Measurements from ENCODE around the gene HPCAL1. TPM values are rescaled to one million over a fixed set of nuclear protein-coding genes. Genes with fewer than 3 reads are reported as not detected.

HPCAL1 gene
- total and polyA plus RNA-seq, 9 donors = 18.8 to 51.0 (median 30.1) TPM

GRCh38 chr2:10335046-10335840, 32.5 kb downstream of the HPCAL1 start:
- H3K27me3 ChIP-seq (ENCODE audit: control insufficient read depth, insufficient read depth, low read length) = peaks cover 2% of the 10 kb centered on the region
- DNase-seq = no peak

GRCh38 chr2:10336283-10336682, 33.6 kb downstream of the HPCAL1 start:
- Histone ChIP-seq H3K4me3 (ENCODE audit: low read length) (no peak overlapping the region), H3K4me1 (ENCODE audit: control insufficient read depth, insufficient read depth, low read length) (peaks cover 19% of the 10 kb centered on the region), H3K27me3 (ENCODE audit: control insufficient read depth, insufficient read depth, low read length) (no peaks in the 10 kb centered on the region), H3K36me3 (ENCODE audit: control insufficient read depth, insufficient read depth, low read length) (no peaks in the 10 kb centered on the region), H3K9me3 (replicated peaks; ENCODE audit: control insufficient read depth, low read depth, low read length) (peaks cover 7% of the 10 kb centered on the region), H3K27ac (ENCODE audit: low read length) (no peak overlapping the region)
- 100% methylated on average over 1 of the region's 4 CpGs for WGBS (ENCODE audit: insufficient coverage)
- DNase-seq = no peak

More at GRCh38 chr2:10335046-10335840, 32.5 kb downstream of the HPCAL1 start:
- 95% methylated on average over 3 of the region's 9 CpGs for WGBS (ENCODE audit: insufficient coverage)
- Histone ChIP-seq H3K4me1 (ENCODE audit: control insufficient read depth, insufficient read depth, low read length) (peaks cover 29% of the 10 kb centered on the region), H3K9me3 (replicated peaks; ENCODE audit: control insufficient read depth, low read depth, low read length) (peaks cover 7% of the 10 kb centered on the region), H3K4me3 (ENCODE audit: low read length) (no peak overlapping the region), H3K36me3 (ENCODE audit: control insufficient read depth, insufficient read depth, low read length) (no peaks in the 10 kb centered on the region), H3K27ac (ENCODE audit: low read length) (no peak overlapping the region)

- WGBS (ENCODE audit: insufficient coverage) = 70% methylated on average over 9 of the region's 16 CpGs
These were observed 35.0 kb downstream of the HPCAL1 start for GRCh38 chr2:10337449-10338269.

GRCh38 chr2:10338270-10339188, 35.8 kb downstream of the HPCAL1 start:
- Histone ChIP-seq H3K27ac (ENCODE audit: low read length) (no peak overlapping the region), H3K4me1 (ENCODE audit: control insufficient read depth, insufficient read depth, low read length) (peaks cover 6% of the 10 kb centered on the region), H3K4me3 (ENCODE audit: low read length) (no peak overlapping the region), H3K27me3 (ENCODE audit: control insufficient read depth, insufficient read depth, low read length) (no peaks in the 10 kb centered on the region), H3K36me3 (ENCODE audit: control insufficient read depth, insufficient read depth, low read length) (no peaks in the 10 kb centered on the region), H3K9me3 (replicated peaks; ENCODE audit: control insufficient read depth, low read depth, low read length) (peaks cover 7% of the 10 kb centered on the region)
- DNase-seq = no peak
- 93% methylated on average over 12 of the region's 16 CpGs for WGBS (ENCODE audit: insufficient coverage)

More at GRCh38 chr2:10337449-10338269, 35.0 kb downstream of the HPCAL1 start:
- Histone ChIP-seq H3K27ac (ENCODE audit: low read length) (no peak overlapping the region), H3K36me3 (ENCODE audit: control insufficient read depth, insufficient read depth, low read length) (no peaks in the 10 kb centered on the region), H3K9me3 (replicated peaks; ENCODE audit: control insufficient read depth, low read depth, low read length) (peaks cover 7% of the 10 kb centered on the region), H3K27me3 (ENCODE audit: control insufficient read depth, insufficient read depth, low read length) (no peaks in the 10 kb centered on the region), H3K4me3 (ENCODE audit: low read length) (no peak overlapping the region), H3K4me1 (ENCODE audit: control insufficient read depth, insufficient read depth, low read length) (peaks cover 7% of the 10 kb centered on the region)
- DNase-seq = no peak

GRCh38 chr2:10339647-10340592, 37.2 kb downstream of the HPCAL1 start:
- peaks cover 9% of the 10 kb centered on the region for H3K4me1 ChIP-seq (ENCODE audit: control insufficient read depth, insufficient read depth, low read length)
- no peak for DNase-seq
- H3K4me3 ChIP-seq (ENCODE audit: low read length) = no peak overlapping the region
- no peak overlapping the region for H3K27ac ChIP-seq (ENCODE audit: low read length)
- no peaks in the 10 kb centered on the region for H3K36me3 ChIP-seq (ENCODE audit: control insufficient read depth, insufficient read depth, low read length)
- peaks cover 6% of the 10 kb centered on the region for H3K9me3 ChIP-seq (replicated peaks; ENCODE audit: control insufficient read depth, low read depth, low read length)
- no peaks in the 10 kb centered on the region for H3K27me3 ChIP-seq (ENCODE audit: control insufficient read depth, insufficient read depth, low read length)
- WGBS (ENCODE audit: insufficient coverage) = 93% methylated on average over 10 of the region's 17 CpGs

GRCh38 chr2:10340593-10340975, 37.9 kb downstream of the HPCAL1 start:
- Histone ChIP-seq H3K27ac (ENCODE audit: low read length) (no peak overlapping the region), H3K27me3 (ENCODE audit: control insufficient read depth, insufficient read depth, low read length) (no peaks in the 10 kb centered on the region), H3K9me3 (replicated peaks; ENCODE audit: control insufficient read depth, low read depth, low read length) (no peaks in the 10 kb centered on the region), H3K36me3 (ENCODE audit: control insufficient read depth, insufficient read depth, low read length) (no peaks in the 10 kb centered on the region), H3K4me1 (ENCODE audit: control insufficient read depth, insufficient read depth, low read length) (peaks cover 9% of the 10 kb centered on the region), H3K4me3 (ENCODE audit: low read length) (no peak overlapping the region)
- WGBS (ENCODE audit: insufficient coverage) = 60% methylated on average over 6 of the region's 7 CpGs
- no peak for DNase-seq

- Histone ChIP-seq H3K9me3 (replicated peaks; ENCODE audit: control insufficient read depth, low read depth, low read length) (no peaks in the 10 kb centered on the region), H3K4me3 (ENCODE audit: low read length) (no peak overlapping the region), H3K27ac (ENCODE audit: low read length) (no peak overlapping the region), H3K36me3 (ENCODE audit: control insufficient read depth, insufficient read depth, low read length) (no peaks in the 10 kb centered on the region), H3K27me3 (ENCODE audit: control insufficient read depth, insufficient read depth, low read length) (no peaks in the 10 kb centered on the region), H3K4me1 (ENCODE audit: control insufficient read depth, insufficient read depth, low read length) (peaks cover 13% of the 10 kb centered on the region)
- 74% methylated on average over 5 of the region's 8 CpGs for WGBS (ENCODE audit: insufficient coverage)
- no peak for DNase-seq
These were observed 38.5 kb downstream of the HPCAL1 start for GRCh38 chr2:10341193-10341592.

- Histone ChIP-seq H3K4me3 (ENCODE audit: low read length) (no peak overlapping the region), H3K36me3 (ENCODE audit: control insufficient read depth, insufficient read depth, low read length) (no peaks in the 10 kb centered on the region), H3K9me3 (replicated peaks; ENCODE audit: control insufficient read depth, low read depth, low read length) (no peaks in the 10 kb centered on the region), H3K27ac (ENCODE audit: low read length) (no peak overlapping the region), H3K4me1 (ENCODE audit: control insufficient read depth, insufficient read depth, low read length) (peaks cover 20% of the 10 kb centered on the region), H3K27me3 (ENCODE audit: control insufficient read depth, insufficient read depth, low read length) (no peaks in the 10 kb centered on the region)
- no peak for DNase-seq
- 73% methylated on average over 18 of the region's 18 CpGs for WGBS (ENCODE audit: insufficient coverage)
These were observed 39.7 kb downstream of the HPCAL1 start for GRCh38 chr2:10342245-10342951.
